HG02623 (cell line): ENCODE data around the gene TRIM41.
"Not testable (repeated sequence)": the region's sequence is repeated elsewhere in the genome, so short reads cannot be mapped to it uniquely, and the experiment has no call there.

Source experiments
- ATAC-seq: cut with Tn5 transposase; IDR thresholded peaks from one replicate; pipeline ENCODE4 v1.9.1; 2021; ENCODE audit warnings: moderate library complexity; ENCODE audit not compliant: unreplicated experiment

Gene TRIM41

DNA sequence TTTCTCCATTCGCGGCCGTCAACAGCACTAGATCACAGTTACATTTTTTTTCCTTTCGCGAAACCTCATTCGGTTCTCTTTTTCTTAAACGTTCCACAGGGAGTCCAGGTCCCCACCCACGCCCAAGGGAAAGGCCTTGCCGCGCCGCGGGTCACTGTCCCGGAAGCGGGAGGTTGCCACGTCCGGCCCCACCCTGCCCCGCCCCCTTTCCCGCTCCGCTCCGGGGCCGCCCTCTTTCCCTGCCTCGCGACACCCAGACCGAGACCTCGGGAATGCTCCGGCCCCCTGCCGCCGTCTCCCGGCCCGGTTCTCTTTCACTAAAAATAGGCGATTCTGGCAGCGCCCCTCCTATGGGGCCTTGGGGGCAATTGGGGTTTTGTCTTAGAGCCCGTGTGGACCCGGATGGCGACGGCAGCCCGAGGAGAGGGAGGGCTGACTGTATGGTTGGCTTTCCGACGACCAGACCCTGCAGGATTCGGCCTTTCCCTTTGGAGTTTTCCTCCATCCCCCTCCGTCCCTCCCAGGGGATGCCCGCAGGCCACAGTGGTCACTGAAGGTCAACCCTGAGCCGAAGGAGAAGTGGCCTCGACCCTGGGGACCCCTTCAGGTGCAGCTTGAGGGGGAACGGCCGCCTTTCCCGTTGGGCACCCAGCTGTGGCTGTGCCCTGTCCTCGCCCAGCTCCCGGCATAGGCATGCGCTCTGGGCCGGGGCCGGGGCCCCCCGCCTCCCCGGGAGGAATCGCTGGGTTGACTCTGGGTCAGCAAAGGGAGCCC, 23.4 kb downstream of the TRIM41 start:
- peak; percentile 34 for ATAC-seq

DNA sequence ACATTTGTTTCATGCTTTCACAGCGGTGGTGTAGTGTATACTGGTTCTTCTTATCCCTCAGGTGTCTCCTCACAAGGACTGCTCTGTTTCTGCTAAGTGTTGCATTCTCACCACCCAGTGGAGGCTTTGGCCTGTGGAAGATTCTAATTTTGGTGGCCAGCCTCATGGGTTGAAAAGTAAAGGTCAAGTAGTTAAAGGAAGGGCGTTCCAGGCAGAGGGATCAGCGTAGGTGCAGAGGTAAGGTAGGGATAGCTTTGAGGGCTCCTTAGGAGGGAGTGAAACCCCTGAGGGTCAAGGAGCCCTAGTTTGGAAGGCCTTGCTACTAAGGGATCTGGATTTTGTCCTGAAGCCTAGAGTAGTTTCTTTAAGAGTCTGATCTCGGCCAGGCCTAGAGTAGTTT, 25.2 kb downstream of the TRIM41 start:
- ATAC-seq, result no peak

DNA sequence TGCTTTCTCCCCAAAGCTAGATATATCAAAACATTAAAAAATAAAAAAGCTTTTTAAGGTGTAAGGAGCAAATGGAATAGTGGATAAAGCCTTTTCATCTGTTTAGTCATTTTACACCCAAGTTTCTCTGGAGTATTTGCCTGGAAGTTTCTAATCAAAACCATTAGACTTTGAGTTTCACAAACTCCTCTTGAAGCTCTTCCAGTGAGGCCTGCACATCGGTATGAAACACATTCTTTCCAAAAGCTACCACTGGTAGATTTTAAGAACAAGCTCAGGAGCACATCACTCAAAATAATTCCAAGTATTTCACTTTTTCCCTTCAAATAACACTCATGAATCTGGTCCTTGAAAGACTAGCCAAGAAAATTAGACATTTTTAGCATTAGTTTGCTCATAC, 32.2 kb downstream of the TRIM41 start:
- ATAC-seq, result no peak

DNA sequence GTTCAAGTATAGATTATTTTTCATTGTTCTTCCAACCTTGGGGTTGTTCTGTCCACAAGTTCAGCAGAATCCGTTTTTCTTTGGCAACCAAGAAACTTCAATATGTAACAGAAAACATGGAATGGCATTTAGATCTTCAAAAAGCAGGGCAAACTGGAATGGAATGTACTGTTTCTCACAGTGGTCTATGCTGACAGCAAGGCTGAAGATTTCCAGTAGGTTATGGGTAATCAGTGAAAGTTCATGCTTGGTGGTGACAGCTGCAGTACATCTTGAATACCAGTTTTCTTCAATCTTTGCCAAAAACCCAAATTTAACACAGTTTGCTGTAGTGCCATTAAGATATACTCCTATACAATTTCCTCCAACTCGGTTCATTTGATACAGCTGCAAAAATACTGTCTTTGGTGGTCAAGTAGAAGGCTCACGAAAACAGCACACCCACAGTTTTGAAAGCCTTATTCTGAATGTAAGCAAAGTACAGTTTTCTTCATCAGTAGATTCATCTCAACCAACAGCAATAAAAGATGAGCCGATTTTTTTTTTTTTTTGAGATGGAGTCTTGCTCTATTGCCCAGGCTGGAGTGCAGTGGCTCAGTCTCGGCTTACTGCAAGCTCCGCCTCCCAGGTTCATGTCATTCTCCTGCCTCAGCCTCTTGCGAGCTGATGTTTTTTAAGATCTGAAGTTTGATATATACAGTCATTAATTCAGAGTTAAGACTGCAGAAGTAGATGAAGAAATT, 32.9 kb downstream of the TRIM41 start:
- ATAC-seq, result no peak

DNA sequence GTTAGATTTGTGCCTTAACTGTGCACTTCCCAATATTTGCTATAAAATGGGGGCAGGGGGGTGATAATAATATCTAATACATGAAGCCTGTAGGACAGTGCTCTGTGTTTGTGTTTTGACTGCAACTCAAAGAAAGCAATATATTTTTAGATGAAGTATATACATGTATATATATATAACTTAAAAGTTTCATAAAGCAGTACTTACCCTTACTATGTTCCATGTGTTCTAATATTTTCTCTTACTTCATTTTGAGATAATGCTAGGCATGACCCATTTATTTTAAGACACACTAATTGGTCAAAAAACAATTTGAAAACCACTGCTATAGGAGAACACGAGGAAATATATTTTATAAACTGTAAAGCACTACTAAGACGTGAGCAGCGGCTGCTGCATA, 35.5 kb downstream of the TRIM41 start:
- ATAC-seq, result no peak

DNA sequence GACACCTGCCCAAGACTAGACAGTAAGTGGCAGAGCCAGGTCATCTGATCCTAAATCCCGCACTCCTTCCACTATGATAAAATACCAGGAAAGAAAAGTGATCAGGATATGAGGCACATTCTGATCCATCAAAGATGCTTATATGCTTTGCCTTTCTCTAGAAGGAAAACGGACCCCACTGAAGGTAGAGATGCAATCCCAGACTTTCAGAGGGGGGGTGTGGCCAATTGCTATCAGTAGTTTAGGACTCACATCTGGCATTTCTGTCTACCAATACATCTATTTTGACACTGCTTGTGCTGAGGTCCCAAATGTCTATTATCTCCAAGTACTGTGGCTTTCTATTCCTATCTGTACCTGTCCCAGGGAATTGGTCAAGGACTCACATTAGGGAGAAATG, 36.2 kb downstream of the TRIM41 start:
- no peak for ATAC-seq

DNA sequence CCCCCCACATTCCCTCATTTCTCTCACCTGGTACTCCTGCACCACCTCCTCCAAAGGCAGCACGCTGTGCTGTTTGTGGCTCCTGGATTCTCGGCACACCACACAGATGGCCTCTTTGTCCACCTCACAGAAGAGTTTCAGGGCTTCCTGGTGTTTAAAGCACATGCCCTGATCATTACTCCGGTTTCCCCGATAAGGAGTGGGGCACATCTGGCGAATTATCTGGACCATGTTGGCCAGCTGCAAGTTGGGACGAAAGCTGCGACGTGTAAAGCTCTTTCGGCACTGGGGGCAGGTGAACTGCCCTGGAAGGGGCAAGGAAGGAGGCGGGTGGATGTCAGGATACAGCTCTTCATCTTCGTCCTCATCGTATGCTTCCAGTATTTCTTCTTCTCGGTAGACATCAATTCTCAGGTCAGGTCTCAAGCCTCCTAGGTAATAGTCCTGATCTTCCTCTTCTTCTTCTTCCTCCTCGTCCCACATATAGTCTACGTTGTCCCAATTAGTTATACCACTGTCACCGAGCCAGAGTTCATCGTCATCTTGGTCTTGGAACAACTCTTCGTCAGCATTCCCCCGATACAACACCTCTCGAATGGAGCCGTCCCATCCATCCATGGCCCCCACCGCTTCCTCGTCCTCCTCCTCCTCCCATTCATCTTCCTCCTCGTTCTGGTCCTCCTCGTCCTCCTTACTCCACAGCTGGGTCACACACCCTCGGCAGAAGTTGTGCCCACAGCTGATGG, 37.1 kb downstream of the TRIM41 start:
- peak; percentile 1 for ATAC-seq

DNA sequence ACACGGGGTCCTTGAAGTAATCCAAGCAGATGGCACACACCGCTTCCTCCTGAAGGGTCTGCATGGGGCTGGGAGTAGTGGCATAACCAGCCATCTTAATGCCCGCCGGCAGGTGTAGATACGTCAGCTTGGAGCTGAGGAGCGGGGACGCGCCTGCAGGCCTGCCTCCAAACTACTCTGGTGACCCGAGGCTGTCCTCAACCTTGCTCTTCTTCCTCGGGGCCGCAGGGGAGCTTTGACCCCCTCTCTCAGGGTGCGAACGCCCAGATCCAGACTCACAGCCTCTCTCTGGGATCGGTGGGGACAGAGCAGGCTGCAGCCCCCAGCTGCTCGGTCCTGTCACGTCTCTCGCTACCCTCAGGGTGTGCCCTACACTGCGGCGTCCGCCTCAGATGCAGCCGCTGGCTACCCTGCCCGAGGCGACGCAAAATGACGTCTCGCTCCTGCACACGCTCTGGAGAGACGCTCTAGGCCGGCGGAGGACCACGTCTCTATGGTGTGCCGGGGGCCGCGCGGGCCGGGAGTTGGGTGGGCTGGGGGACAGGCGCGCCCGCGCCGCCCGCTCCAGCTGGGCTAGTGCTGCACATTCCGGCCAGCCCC, 37.7 kb downstream of the TRIM41 start, which contains the start of gene TRIM52:
Gene TRIM52 (minus strand): TSS at position 424 of the 600 bp plus-strand sequence. CDS start 330 bp downstream, at position 94.
- peak; percentile 82 for ATAC-seq

DNA sequence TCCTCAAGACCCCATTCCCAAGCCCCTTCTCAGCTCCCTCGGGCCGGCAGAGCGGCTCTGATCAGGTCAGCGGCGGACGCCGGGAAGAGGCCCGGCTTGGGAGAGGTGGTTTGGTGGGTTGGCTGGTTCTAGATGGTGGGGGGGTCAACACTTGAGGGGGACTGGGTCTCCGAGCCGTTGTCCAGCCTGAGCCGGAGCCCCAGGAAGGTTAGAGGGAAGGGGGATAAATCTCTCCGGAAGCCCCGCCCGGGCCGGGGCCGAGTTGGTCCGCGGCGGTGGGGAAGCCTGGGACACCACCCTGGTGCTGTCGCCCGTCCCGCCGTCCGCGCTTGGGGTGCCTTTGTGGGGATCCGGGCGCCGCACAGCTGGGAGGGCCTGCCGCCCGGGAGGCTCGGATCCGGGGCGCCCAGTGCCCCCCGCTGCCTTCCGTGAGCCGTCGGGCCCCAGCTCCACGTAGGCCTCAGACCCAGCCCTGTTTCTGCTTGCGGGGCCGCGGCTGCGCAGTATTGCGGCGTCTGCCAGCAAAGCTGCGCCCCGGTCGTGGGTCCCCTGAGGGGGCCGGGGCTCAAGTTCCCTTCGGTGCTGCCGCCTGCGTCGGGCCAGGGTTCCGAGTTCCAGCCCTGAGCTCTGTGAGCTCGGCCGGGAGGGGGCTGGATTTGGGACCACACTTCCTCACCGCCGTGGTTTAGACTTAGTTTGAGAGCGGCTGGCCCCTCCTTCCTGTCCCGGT, 38.4 kb downstream of the TRIM41 start:
- peak; percentile 44 for ATAC-seq

DNA sequence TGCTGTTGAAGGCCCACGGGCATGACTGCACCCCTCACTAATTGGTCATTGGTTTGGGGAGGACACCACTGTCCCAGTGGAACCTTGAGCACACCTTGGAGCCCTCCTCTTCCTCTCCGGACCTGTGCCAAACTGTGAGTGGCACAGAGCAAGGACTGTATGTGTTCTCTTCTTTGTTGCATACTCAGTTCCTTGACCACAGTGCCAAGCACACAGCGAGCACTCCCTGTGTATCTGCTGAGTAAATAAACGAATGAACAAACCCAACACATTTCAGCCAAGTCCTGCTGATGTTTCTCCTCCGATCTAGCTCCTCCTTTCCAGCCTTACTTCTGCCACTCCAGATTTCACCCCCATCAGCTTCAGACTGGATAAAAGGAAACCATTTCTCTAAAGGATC, 40.6 kb downstream of the TRIM41 start:
- ATAC-seq, result no peak

DNA sequence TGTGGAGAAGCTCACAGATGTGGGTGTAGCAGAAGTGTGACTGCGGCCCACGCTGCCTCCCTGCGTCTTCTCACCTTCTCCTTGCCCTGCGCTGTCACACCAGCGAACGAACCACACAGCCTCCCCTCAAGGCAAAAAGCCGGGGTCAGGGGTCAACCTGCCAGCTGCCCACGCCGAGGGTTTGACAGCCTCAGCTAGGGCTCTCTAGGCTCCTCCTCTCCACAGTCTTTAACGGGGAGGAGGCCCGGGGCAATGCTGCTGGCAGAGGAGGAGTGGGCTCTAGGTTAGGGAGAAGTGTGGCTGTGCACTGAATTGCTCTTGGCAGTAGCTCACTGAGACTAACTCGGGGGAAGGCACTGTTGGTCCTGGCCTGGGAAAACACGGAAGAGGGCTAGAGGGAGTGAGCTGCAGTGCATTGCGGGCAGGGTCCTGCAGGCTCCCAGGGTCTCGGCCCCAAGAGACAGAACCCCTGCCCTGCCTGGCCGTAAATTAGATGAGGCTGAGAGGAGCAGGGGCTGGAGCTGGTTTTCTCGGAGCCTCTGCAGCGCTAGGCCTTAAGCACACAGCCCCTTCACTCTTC, 42.1 kb downstream of the TRIM41 start:
- no peak for ATAC-seq

DNA sequence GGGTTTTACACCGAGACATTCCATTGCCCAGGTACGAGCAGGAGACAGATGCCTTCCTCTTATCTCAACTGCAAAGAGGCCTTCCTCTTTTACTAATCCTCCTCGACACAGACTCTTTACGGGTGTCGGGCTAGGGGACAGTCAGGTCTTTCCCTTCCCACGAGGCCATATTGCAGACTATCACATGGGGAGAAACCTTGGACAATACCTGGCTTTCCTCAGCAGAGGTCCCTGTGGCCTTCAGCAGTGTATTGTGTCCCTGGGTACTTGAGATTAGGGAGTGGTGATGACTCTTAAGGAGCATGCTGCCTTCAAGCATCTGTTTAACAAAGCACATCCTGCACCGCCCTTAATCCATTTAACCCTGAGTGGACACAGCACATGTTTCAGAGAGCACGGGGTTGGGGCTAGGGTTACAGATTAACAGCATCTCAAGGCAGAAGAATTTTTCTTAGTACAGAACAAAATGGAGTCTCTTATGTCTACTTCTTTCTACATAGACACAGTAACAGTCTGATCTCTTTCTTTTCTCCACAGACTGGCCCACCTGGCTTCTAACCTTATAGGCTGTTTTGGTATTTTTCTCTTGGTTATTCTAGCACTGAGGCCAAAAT, 44.3 kb downstream of the TRIM41 start:
- ATAC-seq, result not testable (repeated sequence)

DNA sequence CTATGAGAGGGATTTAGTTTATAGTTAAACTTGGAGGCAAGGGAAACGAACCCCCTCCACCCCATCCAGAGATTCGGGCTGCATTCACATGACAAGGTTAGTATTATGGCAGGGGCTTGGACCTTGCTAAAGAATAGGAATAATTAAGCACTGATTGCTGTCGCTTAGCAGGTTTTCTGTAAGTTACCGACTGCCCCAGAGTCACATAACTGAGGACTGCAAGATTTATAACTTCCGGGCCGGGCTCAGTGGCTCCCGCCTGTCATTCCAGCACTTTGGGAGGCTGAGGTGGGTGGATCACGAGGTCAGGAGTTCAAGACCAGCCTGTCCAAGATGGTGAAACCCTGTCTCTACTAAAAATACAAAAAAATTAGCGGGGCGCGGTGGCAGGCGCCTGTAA, 44.8 kb downstream of the TRIM41 start:
- ATAC-seq, result not testable (repeated sequence)

DNA sequence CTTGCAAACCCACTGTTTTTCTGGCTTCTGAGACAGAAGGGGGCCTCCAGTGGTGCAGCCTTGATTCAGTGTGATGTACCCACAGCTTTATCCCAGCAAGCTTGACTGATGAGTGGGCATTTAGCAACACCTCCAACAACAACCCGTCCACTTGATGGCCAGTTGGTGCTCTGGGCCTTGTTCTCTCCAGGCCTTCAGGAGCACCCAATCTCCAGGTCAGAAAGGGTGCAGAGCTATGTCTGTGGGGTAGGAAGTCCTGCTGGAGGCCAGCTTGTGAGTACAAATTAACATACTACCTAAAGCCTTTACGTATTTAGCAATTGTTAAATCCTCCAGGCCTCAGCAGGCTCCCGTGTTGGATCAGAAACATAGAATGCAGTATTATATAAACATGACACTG, 48.0 kb downstream of the TRIM41 start:
- no peak for ATAC-seq

DNA sequence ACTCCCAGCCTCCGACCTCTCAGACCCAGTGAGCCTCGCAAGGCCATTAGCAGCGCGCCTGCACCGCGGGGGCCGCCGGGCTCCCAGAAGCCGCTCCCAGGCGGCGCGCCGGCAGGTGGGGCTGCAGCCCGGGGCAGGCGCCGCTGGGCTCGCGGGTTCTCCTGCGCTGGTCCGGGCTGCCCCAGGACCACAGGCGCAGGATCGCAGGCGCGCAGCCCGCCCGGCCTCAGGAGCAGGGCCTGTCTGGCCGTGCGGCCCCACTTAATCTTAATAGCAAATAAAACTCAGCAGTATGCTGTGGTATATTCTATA, 50.3 kb downstream of the TRIM41 start:
- ATAC-seq, result not testable (repeated sequence)

DNA sequence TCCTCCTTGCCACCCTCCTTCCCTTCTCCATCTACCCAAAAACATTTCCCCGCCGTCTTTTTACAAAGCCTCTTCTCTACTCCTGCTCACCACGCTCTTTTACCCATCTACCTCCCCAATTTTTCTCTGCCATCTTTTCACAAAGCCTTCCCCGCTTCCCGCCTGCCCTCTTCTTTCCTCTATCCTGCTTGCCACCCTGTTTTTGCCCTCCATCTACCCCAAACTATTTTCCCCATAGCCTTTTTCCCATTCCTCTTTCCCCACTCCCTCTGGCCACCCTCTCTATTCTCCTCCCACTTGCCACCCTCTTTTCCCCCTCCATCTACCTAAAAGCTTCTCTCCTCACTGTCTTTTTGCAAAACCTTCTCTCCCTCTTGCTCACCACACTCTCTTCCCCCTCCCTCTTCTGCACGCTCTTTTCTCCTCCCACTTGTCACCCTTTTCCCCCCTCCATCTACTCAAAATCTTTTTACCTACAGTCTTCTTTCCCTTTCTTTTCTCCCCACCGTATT, 57.2 kb downstream of the TRIM41 start:
- ATAC-seq, result no peak

DNA sequence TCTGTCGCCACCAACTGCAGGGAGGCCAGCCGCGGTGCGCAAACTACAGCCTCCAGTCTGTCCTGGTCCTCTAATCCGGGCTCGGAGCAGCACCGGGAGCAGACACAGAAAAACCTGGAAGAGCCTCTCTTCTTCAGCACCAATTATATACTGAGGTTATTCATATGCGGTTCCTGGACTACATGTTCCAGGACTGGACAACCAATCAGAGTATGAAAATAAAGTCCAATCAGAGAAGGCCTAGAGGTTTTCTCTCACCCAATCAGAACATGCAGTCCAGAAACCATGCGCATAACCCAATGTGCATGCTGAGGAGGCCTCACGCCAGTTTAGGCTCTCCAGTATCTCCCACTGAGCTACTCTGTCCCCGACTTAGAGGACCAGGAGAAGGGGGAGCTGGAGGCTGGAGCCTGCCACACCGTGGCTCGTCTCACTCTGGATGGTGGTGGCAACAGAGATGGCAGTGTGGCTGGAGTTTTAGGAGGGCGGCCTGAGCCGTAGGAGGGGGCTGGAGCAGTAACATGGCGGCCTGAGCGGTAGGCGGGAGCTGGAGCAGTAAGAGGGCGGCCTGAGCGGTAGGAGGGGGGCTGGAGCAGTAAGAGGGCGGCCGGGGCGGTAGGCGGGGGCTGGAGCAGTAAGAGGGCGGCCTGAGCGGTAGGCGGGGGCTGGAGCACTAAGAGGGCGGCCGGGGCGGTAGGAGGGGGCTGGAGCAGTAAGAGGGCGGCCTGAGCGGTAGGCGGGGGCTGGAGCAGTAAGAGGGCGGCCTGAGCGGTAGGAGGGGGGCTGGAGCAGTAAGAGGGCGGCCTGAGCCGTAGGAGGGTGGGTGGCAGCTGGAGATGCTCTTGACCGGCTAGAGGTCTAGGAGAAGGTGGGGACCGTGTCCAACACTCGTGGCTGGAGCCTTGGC, 58.2 kb downstream of the TRIM41 start:
- no peak for ATAC-seq

DNA sequence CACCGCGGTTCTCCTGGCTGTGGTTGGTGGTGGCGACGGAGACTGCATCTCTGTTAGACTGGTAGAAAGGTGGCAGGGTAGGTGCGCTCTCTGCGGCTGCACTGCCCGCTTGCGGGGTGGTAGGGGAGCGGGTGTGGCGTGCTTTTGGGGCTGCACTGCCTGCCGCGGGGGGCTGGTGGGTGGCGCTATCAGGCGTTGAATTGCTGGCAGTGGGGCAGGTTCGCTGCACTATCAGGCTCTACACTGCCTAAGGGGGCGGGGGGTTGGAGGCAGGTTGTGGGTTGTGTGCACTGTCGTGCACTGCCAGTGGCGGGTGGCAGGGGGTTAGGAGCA, 58.9 kb downstream of the TRIM41 start:
- ATAC-seq, result no peak

DNA sequence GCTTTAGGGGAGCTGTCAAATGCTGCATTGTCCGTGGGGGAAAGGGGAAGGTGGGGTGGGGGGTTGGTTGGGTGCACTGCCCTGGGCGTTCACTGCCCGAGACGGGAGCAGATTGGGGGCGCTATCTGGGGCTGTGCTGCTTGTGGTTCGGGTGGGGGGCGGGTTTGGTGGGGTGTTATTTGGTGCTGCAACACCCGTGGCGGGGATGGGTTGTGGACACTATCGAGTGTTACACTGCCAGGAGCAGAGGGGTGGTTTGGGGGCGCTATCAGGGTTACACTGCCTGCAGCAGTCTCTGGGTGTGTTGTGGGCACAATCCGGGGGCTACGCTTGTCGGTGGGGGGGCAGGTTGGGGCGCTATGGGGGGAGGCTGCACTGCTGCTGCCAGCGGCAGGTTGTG, 59.3 kb downstream of the TRIM41 start:
- ATAC-seq, result not testable (repeated sequence)
